ENCODE measurements around the gene EFS. TPM values are rescaled to one million over a fixed set of nuclear protein-coding genes. Genes with fewer than 3 reads are reported as not detected.

The EFS gene
- total RNA-seq, 1 donor from 2014 or later: 0.17 TPM

Other genes starting within 250 kb of the EFS start
- gene CEBPE, start 245.9 kb downstream of the EFS start, total RNA-seq: not detected in 2 replicates
- 0.09 TPM in 1 of 2 replicates, not detected in the other for gene SLC7A8, start 181.5 kb downstream of the EFS start, total RNA-seq
- not detected in 2 replicates for gene RNF212B, start 127.2 kb downstream of the EFS start, total RNA-seq
- 6.5 and 7.2 TPM in 2 replicates for gene HOMEZ, start 79.0 kb downstream of the EFS start, total RNA-seq
- gene PPP1R3E, start 62.3 kb downstream of the EFS start, total RNA-seq: 1.7 and 2.6 TPM in 2 replicates
- gene BCL2L2, start 58.3 kb downstream of the EFS start, total RNA-seq: 10.4 and 13.5 TPM in 2 replicates
- gene PABPN1, start 43.7 kb downstream of the EFS start, total RNA-seq: 71.5 and 93.9 TPM in 2 replicates
- gene SLC22A17, start 12.3 kb downstream of the EFS start, total RNA-seq: 0.84 and 3.7 TPM in 2 replicates
- not detected in 2 replicates for gene IL25, start 7.6 kb upstream of the EFS start, total RNA-seq
- gene CMTM5, start 11.9 kb upstream of the EFS start, total RNA-seq: not detected in 2 replicates
- gene MYH6, start 43.1 kb upstream of the EFS start, total RNA-seq: not detected in 2 replicates
- not detected in 2 replicates for gene MYH7, start 70.5 kb upstream of the EFS start, total RNA-seq
- gene NGDN, start 104.5 kb upstream of the EFS start, total RNA-seq: 42.5 and 61.8 TPM in 2 replicates
- 0.17 and 0.23 TPM in 2 replicates for gene ZFHX2, start 186.6 kb upstream of the EFS start, total RNA-seq
- gene THTPA, start 191.1 kb upstream of the EFS start, total RNA-seq: 6.0 and 10.6 TPM in 2 replicates
- gene AP1G2, start 202.6 kb upstream of the EFS start, total RNA-seq: 28.8 and 29.6 TPM in 2 replicates
- gene JPH4, start 213.6 kb upstream of the EFS start, total RNA-seq: not detected in 2 replicates